ENCODE measurements around the gene EREG.
"Not testable (repeated sequence)": the region's sequence is repeated elsewhere in the genome, so short reads cannot be mapped to it uniquely, and the experiment has no call there.

EREG gene

GRCh38 chr4:74391890-74392475 is 27.0 kb downstream of the EREG start:
- DNase-seq: no peak

- peak; percentile 79 for DNase-seq
Observed at GRCh38 chr4:74394476-74395136, 29.7 kb downstream of the EREG start.

GRCh38 chr4:74395633-74396032 is 30.7 kb downstream of the EREG start:
- DNase-seq: no peak

- no peak for DNase-seq
Observed at GRCh38 chr4:74397748-74398426, 32.9 kb downstream of the EREG start.

GRCh38 chr4:74398894-74399589 is 34.1 kb downstream of the EREG start:
- not testable (repeated sequence) for DNase-seq

GRCh38 chr4:74400395-74400794 is 35.5 kb downstream of the EREG start:
- DNase-seq: no peak

- no peak for DNase-seq
Observed at GRCh38 chr4:74402692-74403456, 37.9 kb downstream of the EREG start.

- no peak for DNase-seq
Observed at GRCh38 chr4:74407891-74408290, 42.9 kb downstream of the EREG start.

GRCh38 chr4:74408639-74409038 is 43.7 kb downstream of the EREG start:
- DNase-seq: peak; percentile 51

- DNase-seq: peak; percentile 53
Observed at GRCh38 chr4:74410272-74410671, 45.3 kb downstream of the EREG start.

- no peak for DNase-seq
Observed at GRCh38 chr4:74412225-74412624, 47.3 kb downstream of the EREG start.

- no peak for DNase-seq
Observed at GRCh38 chr4:74413265-74413664, 48.3 kb downstream of the EREG start.

GRCh38 chr4:74414149-74414809 is 49.3 kb downstream of the EREG start:
- no peak for DNase-seq

- DNase-seq: peak; percentile 30
Observed at GRCh38 chr4:74415602-74416300, 50.8 kb downstream of the EREG start.

GRCh38 chr4:74418063-74418670 is 53.2 kb downstream of the EREG start:
- peak; percentile 91 for DNase-seq

GRCh38 chr4:74420863-74421262 is 55.9 kb downstream of the EREG start:
- no peak for DNase-seq

- DNase-seq: peak; percentile 14
Observed at GRCh38 chr4:74423104-74423503, 58.2 kb downstream of the EREG start.

- DNase-seq: no peak
Observed at GRCh38 chr4:74424111-74424510, 59.2 kb downstream of the EREG start.

GRCh38 chr4:74426101-74426500 is 61.2 kb downstream of the EREG start:
- DNase-seq: peak; percentile 86

GRCh38 chr4:74428276-74428675 is 63.3 kb downstream of the EREG start:
- DNase-seq: peak; percentile 33

Data from fibroblast of skin of right biceps (primary cell).